ENCODE results near the gene YIPF5. TPM values are rescaled to one million over a fixed set of nuclear protein-coding genes. Genes with fewer than 3 reads are reported as not detected.

The YIPF5 gene
- total and polyA plus RNA-seq, 2 of the 4 experiments (the other 2 are of a cell fraction) = 64.4 to 172 TPM

- Histone ChIP-seq H4K5ac (ENCODE audit: low read depth, low read length) (no peak overlapping the region), H2AK5ac (ENCODE audit: low read depth, low read length) (peak overlapping the region; percentile 29; the same call in 1 of the 2 replicates), H3K4me3 (ENCODE audit: insufficient read depth, low read depth, low read length) (no peak overlapping the region), H3K27ac (ENCODE audit: insufficient read depth, low read length) (no peak overlapping the region), H3K27me3 (ENCODE audit: control insufficient read depth, insufficient read depth, low read length) (peaks cover 1% of the 10 kb centered on the region), H2AFZ (replicated peaks; ENCODE audit: low read length, poor library complexity) (no peak overlapping the region), H3K4me2 (ENCODE audit: low read depth, low read length) (no peak overlapping the region), H3K23ac (ENCODE audit: low read depth, low read length) (no peak overlapping the region), H3K9me1 (ENCODE audit: insufficient read depth, low read length) (no peaks in the 10 kb centered on the region), H4K20me1 (ENCODE audit: insufficient read depth, low read length) (no peaks in the 10 kb centered on the region), H3K4ac (ENCODE audit: low read depth, low read length) (no peak overlapping the region), H2BK5ac (ENCODE audit: low read depth, low read length, poor library complexity, severe bottlenecking) (no peak overlapping the region), H3K18ac (ENCODE audit: low read depth, low read length) (no peak overlapping the region), H2BK120ac (ENCODE audit: low read depth, low read length) (no peak overlapping the region), H3K14ac (replicated peaks; ENCODE audit: low read depth, low read length) (no peak overlapping the region), H3K79me1 (ENCODE audit: low read depth in 1 of 2, low read length in 2 of 2) (no peaks in the 10 kb centered on the region), H4K8ac (ENCODE audit: low read depth in 2 of 2, low read length in 2 of 2) (no peak overlapping the region), H2BK15ac (ENCODE audit: low read depth, low read length) (no peak overlapping the region), H2BK20ac (ENCODE audit: low read depth, low read length) (no peak overlapping the region), H3K9ac (ENCODE audit: low read depth, low read length) (no peak overlapping the region), H4K91ac (ENCODE audit: insufficient read depth, low read depth, low read length) (no peak overlapping the region), H3K4me1 (ENCODE audit: control insufficient read depth, insufficient read depth, low read length) (peaks cover 6% of the 10 kb centered on the region), H3K36me3 (ENCODE audit: control insufficient read depth, insufficient read depth, low read length) (no peaks in the 10 kb centered on the region), H2AK9ac (replicated peaks; ENCODE audit: low read depth, low read length, poor library complexity) (no peak overlapping the region), H3K9me3 (ENCODE audit: control insufficient read depth, insufficient read depth, low read length) (no peaks in the 10 kb centered on the region), H3K56ac (ENCODE audit: extremely low read depth, insufficient read depth, low read length) (no peak overlapping the region)
- BruUV-seq (replicated peaks) = no TSS peak
- ChIA-PET POLR2A (ENCODE audit: unreplicated experiment) (no interaction called here), CTCF (no interaction called here)
- intact Hi-C loops (cut with micrococcal nuclease) = loop anchor here (5.0 to 10.0 kb wide), 3 partner anchors 346 to 1923 kb away; no protein-coding TSS in a partner anchor
- in situ Hi-C loops (cut with MboI; ENCODE audit: low sequenced_read_pairs) = loop anchor here (5.0 to 25.0 kb wide), 4 partner anchors 1136 to 1853 kb away; no protein-coding TSS in a partner anchor
- DNase-seq = no peak
- dilution Hi-C loops (cut with HindIII; ENCODE audit: low sequenced_read_pairs, unreplicated experiment) = no loop called here
- TF ChIP-seq CEBPB (IDR thresholded peaks at IDR 0.05; ENCODE audit: low read depth, low read length) (no peak), MAZ (IDR thresholded peaks at IDR 0.05; ENCODE audit: borderline replicate concordance, low read depth, low read length) (no peak), MAFK (IDR thresholded peaks at IDR 0.05; ENCODE audit: low read depth, low read length) (no peak), CHD1 (IDR thresholded peaks at IDR 0.05; ENCODE audit: low read depth, low read length) (no peak), USF2 (IDR thresholded peaks at IDR 0.05; ENCODE audit: low read depth, low read length) (no peak), RFX5 (IDR thresholded peaks at IDR 0.05; ENCODE audit: low read depth, low read length) (no peak), BHLHE40 (IDR thresholded peaks at IDR 0.05; ENCODE audit: low read depth, low read length) (no peak), CTCF (conservative IDR thresholded peaks at IDR 0.05; ENCODE audit: low read depth, low read length) (no peak), SMC3 (IDR thresholded peaks at IDR 0.05; ENCODE audit: low read depth, low read length) (no peak), RAD21 (IDR thresholded peaks at IDR 0.05; ENCODE audit: low read length) (no peak), ELK1 (IDR thresholded peaks at IDR 0.05; ENCODE audit: borderline replicate concordance, low read depth, low read length) (no peak), RCOR1 (IDR thresholded peaks at IDR 0.05; ENCODE audit: insufficient replicate concordance, low read length) (no peak), NFE2L2 (IDR thresholded peaks at IDR 0.05; ENCODE audit: low read depth, low read length) (no peak), FOS (IDR thresholded peaks at IDR 0.05; ENCODE audit: low read depth, low read length) (no peak), MXI1 (IDR thresholded peaks at IDR 0.05; ENCODE audit: borderline replicate concordance, low read depth, low read length) (no peak), POLR2A (IDR thresholded peaks at IDR 0.05; ENCODE audit: low read depth, low read length) (no peak)
- no CpG with 5 or more reads among the region's 5 CpGs for WGBS, 2 experiments (ENCODE audit: extremely low coverage in 2 of 2, insufficient read length in 1 of 2)
- ATAC-seq (ENCODE audit: low read depth) = no peak
Measured at GRCh38 chr5:144201588-144201987, 31.1 kb upstream of the YIPF5 start.

Measured in IMR-90 (cell line).